ENCODE data around the gene VSIG8.
"Not testable (repeated sequence)": the region's sequence is repeated elsewhere in the genome, so short reads cannot be mapped to it uniquely, and the experiment has no call there.

Gene VSIG8

GRCh38 chr1:159862557-159862956 lies at the start of gene VSIG8:
VSIG8 (minus strand) TSS chr1:159862657; CDS start chr1:159862521, 136 bp downstream.
- no peak for DNase-seq

- no peak for DNase-seq
These were observed 49.0 kb upstream of the VSIG8 start for GRCh38 chr1:159911326-159912070.

- DNase-seq: no peak
These were observed 45.8 kb upstream of the VSIG8 start for GRCh38 chr1:159908031-159908940.

- DNase-seq: no peak
These were observed 44.5 kb upstream of the VSIG8 start for GRCh38 chr1:159906960-159907359.

- DNase-seq: not testable (repeated sequence)
These were observed 41.6 kb upstream of the VSIG8 start for GRCh38 chr1:159904036-159904435.

- DNase-seq: no peak
These were observed 40.1 kb upstream of the VSIG8 start for GRCh38 chr1:159902541-159902940.

- no peak for DNase-seq
These were observed 38.4 kb upstream of the VSIG8 start for GRCh38 chr1:159900755-159901360.

- DNase-seq: peak; percentile 59
These were observed 37.7 kb upstream of the VSIG8 start, which contains the start of gene CFAP45 for GRCh38 chr1:159900086-159900680. CFAP45 (minus strand) TSS chr1:159900165; CDS start chr1:159900098, 67 bp downstream.

GRCh38 chr1:159899634-159900033 lies 37.2 kb upstream of the VSIG8 start:
- DNase-seq: not testable (repeated sequence)

GRCh38 chr1:159898527-159898926 lies 36.1 kb upstream of the VSIG8 start:
- no peak for DNase-seq

- DNase-seq: no peak
These were observed 35.5 kb upstream of the VSIG8 start for GRCh38 chr1:159897962-159898361.

- no peak for DNase-seq
These were observed 34.1 kb upstream of the VSIG8 start for GRCh38 chr1:159896546-159896930.

- no peak for DNase-seq
These were observed 33.5 kb upstream of the VSIG8 start for GRCh38 chr1:159895836-159896545.

- DNase-seq: peak; percentile 77
These were observed 32.8 kb upstream of the VSIG8 start for GRCh38 chr1:159895286-159895685.

GRCh38 chr1:159892944-159893343 lies 30.5 kb upstream of the VSIG8 start:
- no peak for DNase-seq

- peak; percentile 75 for DNase-seq
These were observed 29.1 kb upstream of the VSIG8 start for GRCh38 chr1:159891275-159892157.

GRCh38 chr1:159890390-159890789 lies 27.9 kb upstream of the VSIG8 start:
- no peak for DNase-seq

GRCh38 chr1:159889821-159890252 lies 27.4 kb upstream of the VSIG8 start:
- DNase-seq: no peak

- DNase-seq: no peak
These were observed 26.7 kb upstream of the VSIG8 start for GRCh38 chr1:159889202-159889601.

GRCh38 chr1:159884296-159884695 lies 21.8 kb upstream of the VSIG8 start:
- peak; percentile 88 for DNase-seq

GRCh38 chr1:159883134-159883533 lies 20.7 kb upstream of the VSIG8 start:
- DNase-seq: no peak

Measured in NCI-H2171 treated with DMSO at 0.1 percent for 48 hours (cell line).